Kidney capillary endothelial cell (primary cell): Measurements from ENCODE around the gene GMDS.

Experiments used
- DNase-seq: peaks from one replicate; pipeline ENCODE4 v3.0.0-alpha.2; 2018; ENCODE audit warnings: low spot score

The GMDS gene

GRCh38 chr6:1987640-1988039 is 257.8 kb downstream of the GMDS start:
- DNase-seq: peak; percentile 47

- no peak for DNase-seq
Measured at GRCh38 chr6:1986454-1987243, 258.8 kb downstream of the GMDS start.

GRCh38 chr6:1984346-1984994 is 260.9 kb downstream of the GMDS start:
- DNase-seq: no peak

GRCh38 chr6:1983850-1984249 is 261.6 kb downstream of the GMDS start:
- DNase-seq: no peak

- DNase-seq: no peak
Measured at GRCh38 chr6:1972962-1973361, 272.4 kb downstream of the GMDS start.

- DNase-seq: no peak
Measured at GRCh38 chr6:1971612-1972011, 273.8 kb downstream of the GMDS start.

- DNase-seq: no peak
Measured at GRCh38 chr6:1970151-1970561, 275.2 kb downstream of the GMDS start.

GRCh38 chr6:1966713-1967112 is 278.7 kb downstream of the GMDS start:
- no peak for DNase-seq

- DNase-seq: no peak
Measured at GRCh38 chr6:1965596-1966224, 279.7 kb downstream of the GMDS start.

GRCh38 chr6:1963596-1963995 is 281.8 kb downstream of the GMDS start:
- no peak for DNase-seq

GRCh38 chr6:1962201-1962600 is 283.2 kb downstream of the GMDS start:
- no peak for DNase-seq

- no peak for DNase-seq
Measured at GRCh38 chr6:1960486-1961142, 284.8 kb downstream of the GMDS start.

- DNase-seq: no peak
Measured at GRCh38 chr6:1958257-1958656, 287.1 kb downstream of the GMDS start.

- no peak for DNase-seq
Measured at GRCh38 chr6:1957746-1958145, 287.7 kb downstream of the GMDS start.

- no peak for DNase-seq
Measured at GRCh38 chr6:1952740-1953360, 292.6 kb downstream of the GMDS start.

GRCh38 chr6:1950631-1951030 is 294.8 kb downstream of the GMDS start:
- DNase-seq: no peak

GRCh38 chr6:1949538-1949937 is 295.9 kb downstream of the GMDS start:
- DNase-seq: no peak

GRCh38 chr6:1947922-1948321 is 297.5 kb downstream of the GMDS start:
- DNase-seq: no peak

GRCh38 chr6:1946583-1946982 is 298.8 kb downstream of the GMDS start:
- no peak for DNase-seq

- no peak for DNase-seq
Measured at GRCh38 chr6:1945235-1945832, 300.1 kb downstream of the GMDS start.

GRCh38 chr6:1942834-1943233 is 302.6 kb downstream of the GMDS start:
- DNase-seq: no peak

GRCh38 chr6:1941534-1941933 is 303.9 kb downstream of the GMDS start:
- DNase-seq: no peak
